Kidney (tissue), 14 donors: ENCODE measurements around the gene HK1. TPM values are rescaled to one million over a fixed set of nuclear protein-coding genes. Genes with fewer than 3 reads are reported as not detected.
"Not testable (repeated sequence)": the region's sequence is repeated elsewhere in the genome, so short reads cannot be mapped to it uniquely, and the experiment has no call there.

Experiments
- DNase-seq, 5 donors: peaks; one replicate each; pipeline ENCODE4 v3.0.0-alpha.2; 2013 to 2020
- FAIRE-seq: peaks from 2 replicates; lab custom pipeline; 2012; peaks lifted over from hg19 to GRCh38; lab: Jason Lieb, UNC
- H3K27ac ChIP-seq, 2 donors: one replicate each; pipeline ENCODE4 v1.7.0; 2013; ENCODE audit warnings: low read depth in 2 of 2, low read length in 2 of 2, inconsistent platforms in 1 of 2
- H3K27me3 ChIP-seq: one replicate; pipeline ENCODE4 v1.7.1; 2013; ENCODE audit warnings: low read length, inconsistent platforms; ENCODE audit not compliant: control insufficient read depth, insufficient read depth
- H3K36me3 ChIP-seq, 3 donors: one replicate each; pipeline versions ENCODE4 v1.7.0 to v1.7.1; 2013; ENCODE audit warnings: low read length in 3 of 3, control low read depth in 1 of 3, inconsistent platforms in 1 of 3; ENCODE audit not compliant: insufficient read depth in 3 of 3, control insufficient read depth in 2 of 3
- H3K4me1 ChIP-seq, 3 donors: one replicate each; pipeline versions ENCODE4 v1.7.0 to v1.7.1; 2013; ENCODE audit warnings: low read length in 3 of 3, inconsistent platforms in 1 of 3, low read depth in 1 of 3; ENCODE audit not compliant: control insufficient read depth in 2 of 3, insufficient read depth in 2 of 3
- H3K4me3 ChIP-seq, 3 donors: one replicate each; pipeline versions ENCODE4 v1.7.0 to v1.8.1; 2013; ENCODE audit warnings: low read length in 3 of 3, control low read depth in 1 of 3, inconsistent platforms in 1 of 3
- H3K9ac ChIP-seq, 3 donors: one replicate each; pipeline versions ENCODE4 v1.7.0 to v1.7.1; 2013; ENCODE audit warnings: low read length in 3 of 3, control low read depth in 1 of 3, inconsistent platforms in 1 of 3
- H3K9me3 ChIP-seq, 3 donors: one replicate each; pipeline versions ENCODE4 v1.7.0 to v1.7.1; 2013; ENCODE audit warnings: low read length in 3 of 3, control low read depth in 1 of 3, inconsistent platforms in 1 of 3; ENCODE audit not compliant: control insufficient read depth in 2 of 3, insufficient read depth in 1 of 3
- CTCF ChIP-seq: IDR thresholded peaks from 3 replicates; pipeline ENCODE4 v1.5.1; 2012; ENCODE audit warnings: mild to moderate bottlenecking, moderate library complexity, borderline replicate concordance; ENCODE audit not compliant: insufficient read depth; ENCODE audit errors: extremely low read depth
- intact Hi-C: fragments of 100-400 bp; cut with DNase I; formaldehyde crosslinking; loops from one replicate; pipeline ENCODE4 v1.11.1; 2022
- polyA plus RNA-seq: library from polyadenylated mRNA; stranded (reverse); fragments of 350-450 nt; fragmentation: Illumina TruSeq; extraction: RNeasy Lipid Tissue Mini Kit (QIAGEN cat#74804); gene quantifications from one replicate; pipeline ENCODE4 v1.2.3, GENCODE V29; 2014; ENCODE audit warnings: low read depth, low replicate concordance; ENCODE audit not compliant: insufficient read depth
- total RNA-seq: library from RNA; stranded (reverse); fragmentation: NEBNext Ultra II Directional; extraction: Animal tissue kit (Norgen Biotek cat#: 25700); gene quantifications from one replicate; pipeline ENCODE4 v1.2.1, GENCODE V29; 2021
- donor health status: control.
- donor health status: control.
- donor health status: control.
- donor health status: control.
- donor health status: control.
- donor health status: DM: yes; HTN: yes; CAD: no.
- donor health status: Normal renal cell carcinoma (clear cell type).

HK1 gene
- total and polyA plus RNA-seq, 2 donors from 2014 or later: 35.9 to 84.9 TPM

GRCh38 chr10:69323622-69324021, 45.3 kb downstream of the HK1 start:
- Histone ChIP-seq H3K27ac (no peak overlapping the region), H3K9ac (no peak overlapping the region), H3K27me3 (no peaks in the 10 kb centered on the region), H3K4me3 (no peak overlapping the region), H3K36me3 (no peaks in the 10 kb centered on the region), H3K4me1 (peaks cover 0 to 26% (median 23%) of the 10 kb centered on the region in 3 donors), H3K9me3 (no peaks in the 10 kb centered on the region)
- FAIRE-seq (no peak), DNase-seq (no peak)
- intact Hi-C loops: no loop called here
- no peak for TF ChIP-seq CTCF

- H3K36me3 ChIP-seq: no peaks in the 10 kb centered on the region
- H3K4me3 ChIP-seq: no peak overlapping the region
- H3K27ac ChIP-seq: no peak overlapping the region
- peaks cover 0 to 28% (median 21%) of the 10 kb centered on the region in 3 donors for H3K4me1 ChIP-seq
- DNase-seq (no peak), FAIRE-seq (no peak)
- no peaks in the 10 kb centered on the region for H3K9me3 ChIP-seq
- no peaks in the 10 kb centered on the region for H3K27me3 ChIP-seq
- intact Hi-C loops: no loop called here
- H3K9ac ChIP-seq: no peak overlapping the region
- TF ChIP-seq CTCF: no peak
Measured at GRCh38 chr10:69324583-69324982, 46.3 kb downstream of the HK1 start.

- H3K9me3 ChIP-seq, FAIRE-seq, H3K36me3 ChIP-seq, intact Hi-C loops, H3K9ac ChIP-seq, H3K27me3 ChIP-seq, H3K4me3 ChIP-seq, H3K27ac ChIP-seq: not testable (repeated sequence)
- H3K4me1 ChIP-seq: peaks cover 0 to 17% (median 11%) of the 10 kb centered on the region in 3 donors
- peak in 1 of 5 donors; percentile 26 for DNase-seq
Measured at GRCh38 chr10:69325637-69326523, 47.6 kb downstream of the HK1 start.

- Histone ChIP-seq H3K27ac (no peak overlapping the region), H3K4me1 (peaks cover 0 to 12% (median 10%) of the 10 kb centered on the region in 3 donors), H3K9me3 (no peaks in the 10 kb centered on the region), H3K9ac (no peak overlapping the region), H3K4me3 (no peak overlapping the region), H3K27me3 (no peaks in the 10 kb centered on the region), H3K36me3 (no peaks in the 10 kb centered on the region)
- FAIRE-seq (no peak), DNase-seq (no peak)
- intact Hi-C loops: no loop called here
- no peak for TF ChIP-seq CTCF
Measured at GRCh38 chr10:69326692-69327091, 48.4 kb downstream of the HK1 start.
